Breast epithelium (tissue), 4 donors: ENCODE results near the gene SLC9A3. TPM values are rescaled to one million over a fixed set of nuclear protein-coding genes. Genes with fewer than 3 reads are reported as not detected.

Experiments
- DNase-seq, 2 donors: peaks; one replicate each; pipeline ENCODE4 v3.0.0-alpha.2; 2019; ENCODE audit warnings: low spot score in 2 of 2
- H3K27ac ChIP-seq, 2 donors: fragments of 200-600 bp; sonication (generic) in 1 of 2; one replicate each; pipeline ENCODE4 v1.5.1; 2016 to 2019; ENCODE audit warnings: mild to moderate bottlenecking in 1 of 2
- H3K27me3 ChIP-seq, 2 donors: fragments of 200-600 bp; sonication (generic) in 1 of 2; one replicate each; pipeline versions ENCODE4 v1.5.1 to v1.6.0; 2017 to 2019; ENCODE audit warnings: control low read depth in 1 of 2, mild to moderate bottlenecking in 1 of 2
- H3K36me3 ChIP-seq: fragments of 200-600 bp; one replicate; pipeline ENCODE4 v1.5.1; 2019
- H3K4me1 ChIP-seq, 2 donors: fragments of 200-600 bp; sonication (generic); one replicate each; pipeline ENCODE4 v1.5.1; 2016 to 2019; ENCODE audit warnings: control low read depth in 1 of 2
- H3K4me3 ChIP-seq, 3 donors: fragments of 200-600 bp; sonication (generic); 1 replicate in 2 of 3; 2 replicates in 1 of 3; pipeline ENCODE4 v1.5.1; 2016 to 2019; ENCODE audit warnings: mild to moderate bottlenecking in 3 of 3, moderate library complexity in 2 of 3
- H3K9me3 ChIP-seq, 2 donors: fragments of 200-600 bp; sonication (generic) in 1 of 2; one replicate each; pipeline ENCODE4 v1.5.1; 2016 to 2019; ENCODE audit warnings: control low read depth in 1 of 2
- POLR2A ChIP-seq: fragments of 450-650 bp; IDR thresholded peaks from one replicate; pipeline ENCODE4 v1.6.1; 2016; ENCODE audit warnings: antibody characterized with exemption, mild to moderate bottlenecking, moderate library complexity
- POLR2AphosphoS5 ChIP-seq, 3 donors: sonication (generic); formaldehyde crosslinking; IDR thresholded peaks; one replicate each; pipeline ENCODE4 v1.6.1; 2017; ENCODE audit warnings: antibody characterized with exemption in 3 of 3
- intact Hi-C: fragments of 100-400 bp; cut with DNase I; formaldehyde crosslinking; loops from one replicate; pipeline ENCODE4 v1.15.1; 2023; ENCODE audit warnings: low total_unique reads
- total RNA-seq, 3 donors: library from RNA; depleted of rRNA; stranded (reverse); fragments of >200 nt; gene quantifications; one replicate each; pipeline ENCODE4 v1.1.0, GENCODE V29; 2016
- TF ChIP-seq, protein P1 (sequence below), 3 donors: fragments of 450-650 bp; IDR thresholded peaks; one replicate each; pipeline ENCODE4 v1.5.1; 2016 to 2017; ENCODE audit warnings: antibody characterized with exemption in 3 of 3, mild to moderate bottlenecking in 3 of 3, moderate library complexity in 3 of 3

Gene SLC9A3
- total RNA-seq, 3 donors from 2014 or later: 1.1 to 5.6 (median 2.3) TPM

DNA sequence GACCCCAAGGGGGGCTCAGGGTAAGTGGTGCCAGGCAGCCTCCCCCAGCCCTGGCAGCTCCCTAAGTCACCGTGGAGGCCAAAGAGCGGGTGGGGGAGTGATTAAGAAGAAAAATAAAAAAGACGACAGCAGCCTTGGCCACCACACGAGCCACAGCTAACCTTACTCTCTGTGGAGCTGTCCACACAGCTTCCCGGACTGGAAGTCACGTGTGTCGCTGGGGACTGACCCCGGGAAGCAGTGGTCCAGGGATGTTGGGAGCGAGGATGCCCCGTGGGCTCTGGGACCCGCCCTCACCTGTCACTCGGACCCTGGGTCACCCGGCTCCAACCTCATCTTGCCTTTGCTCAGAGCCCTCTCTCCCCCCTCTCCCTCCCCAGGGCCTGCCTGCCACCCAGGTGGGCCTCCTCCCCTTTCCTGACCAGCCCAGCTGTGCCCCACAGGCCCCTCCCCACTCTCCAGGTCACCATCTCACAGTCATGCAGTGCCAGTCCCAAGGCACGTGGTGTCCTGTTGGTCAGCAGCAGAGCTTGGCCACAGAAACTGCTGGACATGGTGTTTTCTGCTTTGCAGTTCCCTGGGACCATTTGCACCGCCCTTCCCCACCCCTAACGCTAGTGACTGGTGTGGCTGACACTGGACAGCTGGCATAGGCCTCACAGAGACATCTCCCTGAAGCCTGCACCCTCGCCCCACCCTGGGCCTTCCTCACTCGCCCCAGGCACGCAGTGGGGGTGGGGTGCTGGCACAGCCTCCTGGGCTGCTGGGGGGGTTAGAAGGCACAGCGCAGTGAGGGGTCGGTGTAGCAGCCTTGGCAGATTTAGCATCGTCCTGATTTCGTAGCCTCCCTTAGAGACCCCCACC lies 91.1 kb downstream of the SLC9A3 start:
- TF ChIP-seq POLR2A: no peak
- TF ChIP-seq POLR2AphosphoS5 (IDR thresholded peaks at IDR 0.05): no peak
- TF ChIP-seq, protein P1, sequence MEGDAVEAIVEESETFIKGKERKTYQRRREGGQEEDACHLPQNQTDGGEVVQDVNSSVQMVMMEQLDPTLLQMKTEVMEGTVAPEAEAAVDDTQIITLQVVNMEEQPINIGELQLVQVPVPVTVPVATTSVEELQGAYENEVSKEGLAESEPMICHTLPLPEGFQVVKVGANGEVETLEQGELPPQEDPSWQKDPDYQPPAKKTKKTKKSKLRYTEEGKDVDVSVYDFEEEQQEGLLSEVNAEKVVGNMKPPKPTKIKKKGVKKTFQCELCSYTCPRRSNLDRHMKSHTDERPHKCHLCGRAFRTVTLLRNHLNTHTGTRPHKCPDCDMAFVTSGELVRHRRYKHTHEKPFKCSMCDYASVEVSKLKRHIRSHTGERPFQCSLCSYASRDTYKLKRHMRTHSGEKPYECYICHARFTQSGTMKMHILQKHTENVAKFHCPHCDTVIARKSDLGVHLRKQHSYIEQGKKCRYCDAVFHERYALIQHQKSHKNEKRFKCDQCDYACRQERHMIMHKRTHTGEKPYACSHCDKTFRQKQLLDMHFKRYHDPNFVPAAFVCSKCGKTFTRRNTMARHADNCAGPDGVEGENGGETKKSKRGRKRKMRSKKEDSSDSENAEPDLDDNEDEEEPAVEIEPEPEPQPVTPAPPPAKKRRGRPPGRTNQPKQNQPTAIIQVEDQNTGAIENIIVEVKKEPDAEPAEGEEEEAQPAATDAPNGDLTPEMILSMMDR (IDR thresholded peaks at IDR 0.05): no peak
- no peak overlapping the region for H3K27ac ChIP-seq
- H3K4me1 ChIP-seq: no peaks in the 10 kb centered on the region
- no peaks in the 10 kb centered on the region for H3K27me3 ChIP-seq
- intact Hi-C loops: no loop called here
- H3K36me3 ChIP-seq: no peaks in the 10 kb centered on the region
- no peak overlapping the region for H3K4me3 ChIP-seq
- DNase-seq: no peak
- no peaks in the 10 kb centered on the region for H3K9me3 ChIP-seq

DNA sequence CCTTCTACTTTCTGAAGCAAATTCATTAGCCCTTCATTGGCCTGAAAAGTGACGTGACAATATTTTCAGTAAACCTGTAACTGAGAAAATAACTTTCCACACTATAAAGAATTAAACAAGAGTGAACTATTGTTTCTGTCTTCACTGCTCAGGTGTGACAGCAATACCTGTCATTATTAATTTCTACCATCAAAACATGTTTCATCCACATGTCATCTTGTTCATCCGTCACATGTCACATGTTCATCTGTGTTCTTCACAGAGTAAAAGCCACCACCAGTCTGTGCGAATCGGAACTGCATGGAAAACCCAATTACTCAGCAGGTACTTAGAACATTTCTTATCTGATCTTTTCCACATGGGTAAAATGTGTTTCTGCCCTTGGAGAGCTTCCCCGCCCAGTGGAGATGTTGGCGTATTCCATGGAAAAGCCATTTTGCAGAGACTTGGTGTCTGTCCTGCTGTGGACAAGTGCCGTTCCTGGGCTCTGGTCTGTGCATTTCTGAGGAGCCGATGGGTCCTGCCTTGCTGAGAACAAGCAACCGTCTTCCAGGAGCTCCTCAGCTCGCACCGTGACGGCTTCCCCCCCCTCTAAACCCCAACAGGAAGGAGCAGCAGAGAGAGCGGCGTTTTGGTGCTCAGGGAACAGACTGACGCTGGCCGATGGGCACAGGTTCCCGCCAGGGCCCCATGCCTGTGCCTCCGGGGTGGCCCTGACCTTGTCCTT lies 91.9 kb downstream of the SLC9A3 start:
- intact Hi-C loops: no loop called here
- no peak for TF ChIP-seq POLR2A
- TF ChIP-seq, protein P1 (IDR thresholded peaks at IDR 0.05): no peak
- TF ChIP-seq POLR2AphosphoS5 (IDR thresholded peaks at IDR 0.05): no peak
- H3K27ac ChIP-seq: no peak overlapping the region
- H3K27me3 ChIP-seq: no peaks in the 10 kb centered on the region
- no peaks in the 10 kb centered on the region for H3K9me3 ChIP-seq
- no peak for DNase-seq
- no peaks in the 10 kb centered on the region for H3K36me3 ChIP-seq
- no peak overlapping the region for H3K4me3 ChIP-seq
- no peaks in the 10 kb centered on the region for H3K4me1 ChIP-seq

DNA sequence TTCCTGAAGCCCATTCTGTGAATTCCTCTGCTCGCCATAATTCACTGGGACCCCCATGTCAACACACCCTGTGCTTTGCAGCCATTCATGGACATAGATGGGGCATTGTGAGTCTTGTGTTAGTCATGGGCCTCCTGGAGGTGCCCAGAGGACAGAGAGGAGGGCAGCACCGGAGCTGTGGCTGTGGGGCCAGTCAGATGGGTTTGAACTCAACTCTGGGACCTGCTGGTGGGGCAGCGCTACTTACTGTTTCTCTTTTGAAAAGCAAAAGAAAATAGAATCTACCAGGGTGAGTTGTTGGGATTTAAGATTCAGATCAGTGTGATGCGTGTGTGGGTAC lies 92.6 kb downstream of the SLC9A3 start:
- Histone ChIP-seq H3K36me3 (no peaks in the 10 kb centered on the region), H3K27ac (no peak overlapping the region), H3K27me3 (no peaks in the 10 kb centered on the region), H3K4me1 (no peaks in the 10 kb centered on the region), H3K9me3 (no peaks in the 10 kb centered on the region), H3K4me3 (no peak overlapping the region)
- intact Hi-C loops: no loop called here
- TF ChIP-seq POLR2AphosphoS5 (IDR thresholded peaks at IDR 0.05): no peak
- no peak for TF ChIP-seq POLR2A
- TF ChIP-seq, protein P1 (IDR thresholded peaks at IDR 0.05): no peak
- DNase-seq: no peak

DNA sequence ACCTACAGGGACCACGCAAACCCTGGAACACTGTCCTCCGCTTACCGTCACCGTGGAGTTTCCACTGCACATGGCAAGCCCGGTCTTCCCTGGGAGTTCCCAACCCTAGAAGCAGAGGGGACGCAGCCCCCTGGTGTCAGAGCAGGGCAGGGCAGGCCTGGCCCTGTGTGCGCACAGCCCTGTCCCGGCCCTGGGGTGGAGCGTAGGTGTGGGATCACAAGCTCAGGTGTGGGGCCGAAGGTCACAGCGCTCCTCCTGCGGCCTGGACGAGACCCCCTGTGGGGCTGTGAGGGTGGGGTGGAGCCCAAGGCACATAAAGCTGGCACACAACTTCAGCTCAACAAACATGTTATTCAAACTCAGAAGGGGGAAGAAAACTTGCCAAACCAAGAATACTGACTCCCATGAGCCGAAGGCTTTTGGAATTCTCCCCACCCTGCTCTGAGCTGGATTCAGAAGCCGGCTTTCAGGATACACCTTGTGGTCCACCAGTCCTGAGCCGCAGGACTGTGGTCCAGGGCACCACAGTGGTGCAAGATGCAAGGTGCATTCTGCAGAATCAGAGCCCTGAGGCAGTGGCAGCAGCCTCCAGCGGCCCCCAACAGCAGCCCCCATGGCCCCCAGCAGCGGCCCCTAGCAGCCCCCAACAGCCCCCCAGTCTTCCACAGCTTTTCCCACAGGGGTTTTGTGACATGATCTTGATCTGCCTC lies 93.1 kb downstream of the SLC9A3 start:
- no peaks in the 10 kb centered on the region for H3K36me3 ChIP-seq
- H3K9me3 ChIP-seq: no peaks in the 10 kb centered on the region
- TF ChIP-seq, protein P1 (IDR thresholded peaks at IDR 0.05): peak in 2 of 3 donors; percentile 33 to 43
- TF ChIP-seq POLR2AphosphoS5 (IDR thresholded peaks at IDR 0.05): no peak
- no peak for TF ChIP-seq POLR2A
- no peaks in the 10 kb centered on the region for H3K4me1 ChIP-seq
- intact Hi-C loops: no loop called here
- H3K27ac ChIP-seq: no peak overlapping the region
- no peak overlapping the region for H3K4me3 ChIP-seq
- DNase-seq: no peak
- H3K27me3 ChIP-seq: no peaks in the 10 kb centered on the region
